Right lobe of liver (tissue), 4 donors: ENCODE measurements around the gene EPN1.

Experiments used
- CTCF ChIP-seq, 4 donors: fragments of 200-600 bp in 3 of 4; fragments of 450-650 bp in 1 of 4; IDR thresholded peaks; one replicate each; pipeline versions ENCODE4 v1.5.1 to v1.8.0; 2016 to 2022; ENCODE audit warnings: antibody characterized with exemption in 4 of 4, mild to moderate bottlenecking in 2 of 4
- POLR2A ChIP-seq: fragments of 450-650 bp; IDR thresholded peaks from one replicate; pipeline ENCODE4 v1.6.1; 2017; ENCODE audit warnings: antibody characterized with exemption, mild to moderate bottlenecking
- donor health status: DM: no; HTN: no; CAD: no.
- donor health status: DM: no; HTN: no; CAD: no.
- donor health status: DM: no; HTN: yes; CAD: no.

GRCh38 chr19:55702131-55702627 lies 27.2 kb downstream of the EPN1 start:
- no peak for TF ChIP-seq CTCF (IDR thresholded peaks at IDR 0.05)
- TF ChIP-seq POLR2A, result no peak
